GM12874 (cell line): ENCODE data around the gene WDR43.

Source experiments
- TF ChIP-seq, protein P1 (sequence below): IDR thresholded peaks from 2 replicates; pipeline ENCODE4 v1.5.1; 2011; ENCODE audit warnings: low read depth, mild to moderate bottlenecking, control low read depth, low read length, moderate library complexity; ENCODE audit not compliant: insufficient read depth

The WDR43 gene

GRCh38 chr2:28981620-28982376, 87.3 kb downstream of the WDR43 start:
- TF ChIP-seq, protein P1, sequence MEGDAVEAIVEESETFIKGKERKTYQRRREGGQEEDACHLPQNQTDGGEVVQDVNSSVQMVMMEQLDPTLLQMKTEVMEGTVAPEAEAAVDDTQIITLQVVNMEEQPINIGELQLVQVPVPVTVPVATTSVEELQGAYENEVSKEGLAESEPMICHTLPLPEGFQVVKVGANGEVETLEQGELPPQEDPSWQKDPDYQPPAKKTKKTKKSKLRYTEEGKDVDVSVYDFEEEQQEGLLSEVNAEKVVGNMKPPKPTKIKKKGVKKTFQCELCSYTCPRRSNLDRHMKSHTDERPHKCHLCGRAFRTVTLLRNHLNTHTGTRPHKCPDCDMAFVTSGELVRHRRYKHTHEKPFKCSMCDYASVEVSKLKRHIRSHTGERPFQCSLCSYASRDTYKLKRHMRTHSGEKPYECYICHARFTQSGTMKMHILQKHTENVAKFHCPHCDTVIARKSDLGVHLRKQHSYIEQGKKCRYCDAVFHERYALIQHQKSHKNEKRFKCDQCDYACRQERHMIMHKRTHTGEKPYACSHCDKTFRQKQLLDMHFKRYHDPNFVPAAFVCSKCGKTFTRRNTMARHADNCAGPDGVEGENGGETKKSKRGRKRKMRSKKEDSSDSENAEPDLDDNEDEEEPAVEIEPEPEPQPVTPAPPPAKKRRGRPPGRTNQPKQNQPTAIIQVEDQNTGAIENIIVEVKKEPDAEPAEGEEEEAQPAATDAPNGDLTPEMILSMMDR: no peak

GRCh38 chr2:28982381-28982950, 88.0 kb downstream of the WDR43 start:
- TF ChIP-seq, protein P1: no peak

DNA sequence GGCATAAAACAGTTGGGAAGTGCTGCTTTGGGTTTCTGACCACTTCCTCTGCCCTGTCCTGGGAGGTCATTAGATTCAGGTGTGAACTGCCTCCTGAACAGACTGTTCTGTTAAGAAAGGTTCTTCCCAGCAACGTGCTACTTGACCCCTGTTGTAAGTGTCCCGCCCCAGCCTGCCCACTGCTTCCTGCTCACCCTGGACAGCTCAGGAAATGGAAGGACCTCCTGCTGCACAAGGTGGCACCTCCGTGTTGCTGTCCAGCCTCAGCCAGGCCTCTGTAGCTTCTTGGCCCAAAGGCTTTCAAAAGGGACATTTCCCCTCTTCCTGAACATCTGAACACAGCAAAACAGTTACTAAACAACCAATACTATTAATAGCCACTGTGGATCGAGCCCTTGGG, 92.0 kb downstream of the WDR43 start:
- TF ChIP-seq, protein P1: no peak

DNA sequence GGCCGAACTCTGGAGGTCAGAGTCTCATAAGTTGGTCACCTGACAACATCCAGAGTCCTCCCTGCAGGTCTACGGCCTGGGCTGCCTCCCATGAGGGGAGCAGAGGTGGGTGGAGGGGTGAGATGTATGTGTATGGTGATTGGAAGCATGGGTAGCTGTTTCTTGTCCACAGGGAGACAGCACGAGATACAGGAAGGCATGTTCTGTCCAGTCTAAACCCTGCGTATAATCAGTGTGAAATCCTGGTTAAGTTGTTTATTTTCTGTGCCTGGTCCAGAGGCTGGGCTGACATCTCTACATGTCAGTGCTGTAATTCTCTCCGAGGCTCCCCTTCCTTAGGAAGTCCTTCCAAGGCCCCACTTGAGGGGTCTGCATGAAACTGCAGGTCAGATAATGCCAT, 95.5 kb downstream of the WDR43 start:
- TF ChIP-seq, protein P1: no peak

DNA sequence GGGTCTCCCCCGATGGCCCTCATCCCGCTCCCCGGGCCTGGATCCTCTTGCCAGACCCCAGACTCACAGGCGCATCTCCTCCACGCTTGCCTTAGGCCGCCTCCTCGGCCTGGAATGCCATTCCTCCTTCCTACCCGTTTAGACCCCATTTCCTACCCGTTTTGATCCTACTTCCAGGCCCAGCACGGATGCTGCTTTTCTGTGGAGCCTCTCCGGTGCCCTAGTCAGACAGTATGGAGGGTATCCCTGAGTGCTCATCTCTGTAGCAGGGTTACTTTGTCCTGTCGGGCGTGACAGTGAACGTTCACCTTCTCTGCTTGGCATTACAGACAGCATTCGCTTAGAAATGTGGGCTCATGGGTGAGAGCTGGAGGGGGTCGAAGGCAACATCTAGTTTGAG, 96.0 kb downstream of the WDR43 start:
- TF ChIP-seq, protein P1: no peak

DNA sequence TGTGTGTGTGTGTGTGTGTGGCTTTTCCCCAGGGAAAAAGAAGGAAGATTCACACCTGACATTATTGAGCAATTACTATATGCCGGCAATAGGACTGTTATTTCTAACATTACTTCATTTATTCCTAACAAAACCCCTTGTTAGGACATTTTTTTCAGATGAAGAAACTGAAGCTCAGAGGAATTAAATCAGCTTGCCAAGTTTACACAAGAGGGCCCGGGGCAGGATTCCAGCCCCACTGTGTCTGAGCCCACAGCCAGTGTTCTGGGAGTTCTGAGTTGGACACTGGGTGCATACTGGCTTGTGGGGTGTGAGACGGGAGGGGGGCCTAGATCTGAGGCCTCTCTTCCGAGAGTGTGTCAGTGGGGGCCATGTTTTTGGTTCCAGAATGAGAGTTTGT, 96.6 kb downstream of the WDR43 start:
- TF ChIP-seq, protein P1: no peak

GRCh38 chr2:28991460-28991859, 97.0 kb downstream of the WDR43 start:
- TF ChIP-seq, protein P1: no peak
